ENCODE results near the gene DPP4.

Gene DPP4

GRCh38 chr2:161988589-161988988 is 85.4 kb downstream of the DPP4 start:
- no peak for ATAC-seq
- TF ChIP-seq BACH2 (CRISPR knock-in tag; IDR thresholded peaks at IDR 0.05; ENCODE audit: borderline replicate concordance) (no peak), CSRNP3 (CRISPR knock-in tag; IDR thresholded peaks at IDR 0.05) (no peak), TOX (CRISPR knock-in tag; IDR thresholded peaks at IDR 0.05; ENCODE audit: borderline replicate concordance) (no peak), POU6F1 (CRISPR knock-in tag; IDR thresholded peaks at IDR 0.05; ENCODE audit: borderline replicate concordance, low read depth) (no peak), PPARA (CRISPR knock-in tag; IDR thresholded peaks at IDR 0.05; ENCODE audit: borderline replicate concordance) (no peak), ISL1 (CRISPR knock-in tag; IDR thresholded peaks at IDR 0.05) (no peak), CSDC2 (CRISPR knock-in tag; IDR thresholded peaks at IDR 0.05) (no peak), ARNTL (CRISPR knock-in tag; IDR thresholded peaks at IDR 0.05; ENCODE audit: borderline replicate concordance, low read depth) (no peak), TCF4 (CRISPR knock-in tag; IDR thresholded peaks at IDR 0.05; ENCODE audit: borderline replicate concordance) (no peak), ZC3H10 (CRISPR knock-in tag; IDR thresholded peaks at IDR 0.05) (no peak), GLIS3 (CRISPR knock-in tag; IDR thresholded peaks at IDR 0.05) (no peak), CREB5 (CRISPR knock-in tag; IDR thresholded peaks at IDR 0.05; ENCODE audit: low read depth) (no peak), PATZ1 (CRISPR knock-in tag; IDR thresholded peaks at IDR 0.05; ENCODE audit: borderline replicate concordance) (no peak)

GRCh38 chr2:161987311-161987710 is 86.7 kb downstream of the DPP4 start:
- TF ChIP-seq ZFP3 (CRISPR knock-in tag; IDR thresholded peaks at IDR 0.05) (no peak), CSRNP3 (CRISPR knock-in tag; IDR thresholded peaks at IDR 0.05) (no peak), ESRRG (CRISPR knock-in tag; IDR thresholded peaks at IDR 0.05) (no peak)
- ATAC-seq, result no peak

- peak; percentile 73 for ATAC-seq
- no peak for TF ChIP-seq RARB (CRISPR knock-in tag; IDR thresholded peaks at IDR 0.05)
- TF ChIP-seq TCF4 (CRISPR knock-in tag; IDR thresholded peaks at IDR 0.05; ENCODE audit: borderline replicate concordance), result no peak
- TF ChIP-seq OSR1 (CRISPR knock-in tag; IDR thresholded peaks at IDR 0.05), result no peak
- TF ChIP-seq ZNF8 (CRISPR knock-in tag; IDR thresholded peaks at IDR 0.05), result no peak
- TF ChIP-seq PPARA (CRISPR knock-in tag; IDR thresholded peaks at IDR 0.05; ENCODE audit: borderline replicate concordance), result no peak
- no peak for TF ChIP-seq POU6F1 (CRISPR knock-in tag; IDR thresholded peaks at IDR 0.05; ENCODE audit: borderline replicate concordance, low read depth)
- no peak for TF ChIP-seq TSHZ2 (CRISPR knock-in tag; IDR thresholded peaks at IDR 0.05)
- TF ChIP-seq ZNF70 (CRISPR knock-in tag; IDR thresholded peaks at IDR 0.05), result no peak
- TF ChIP-seq ZFP30 (CRISPR knock-in tag; IDR thresholded peaks at IDR 0.05), result no peak
- no peak for TF ChIP-seq ZC3H10 (CRISPR knock-in tag; IDR thresholded peaks at IDR 0.05)
- TF ChIP-seq CREB5 (CRISPR knock-in tag; IDR thresholded peaks at IDR 0.05; ENCODE audit: low read depth), result no peak
- no peak for TF ChIP-seq ZFP3 (CRISPR knock-in tag; IDR thresholded peaks at IDR 0.05)
- TF ChIP-seq SNAI2 (CRISPR knock-in tag; IDR thresholded peaks at IDR 0.05), result no peak
- TF ChIP-seq BACH2 (CRISPR knock-in tag; IDR thresholded peaks at IDR 0.05; ENCODE audit: borderline replicate concordance), result no peak
- no peak for TF ChIP-seq PATZ1 (CRISPR knock-in tag; IDR thresholded peaks at IDR 0.05; ENCODE audit: borderline replicate concordance)
Observed at GRCh38 chr2:161983866-161984265, 90.1 kb downstream of the DPP4 start.
